ENCODE results near the gene CEP162. TPM values are rescaled to one million over a fixed set of nuclear protein-coding genes. Genes with fewer than 3 reads are reported as not detected.

CEP162 gene
- total RNA-seq, 3 donors from 2014 or later (not counting 1 experiment from before 2014, with no cell fraction given) = 11.2 to 14.6 (median 12.0) TPM

GRCh38 chr6:84222426-84222825 is 5.0 kb downstream of the CEP162 start:
- Mint-ChIP-seq H3K9me3 (no peaks in the 10 kb centered on the region), H3K27ac (no peak overlapping the region), H3K36me3 (no peaks in the 10 kb centered on the region), H3K27me3 (ENCODE audit: low read depth in 2 of 2) (no peaks in the 10 kb centered on the region), H3K4me1 (peaks cover 10 to 21% of the 10 kb centered on the region in 2 donors), H3K4me3 (no peak overlapping the region)
- no peak overlapping the region for H3K27ac ChIP-seq (ENCODE audit: low read length)
- no peak for ATAC-seq
- H3K36me3 ChIP-seq (ENCODE audit: control insufficient read depth, insufficient read depth, low read length) = no peaks in the 10 kb centered on the region
- intact Hi-C loops (cut with micrococcal nuclease) = no loop called here
- DNase-seq = no peak
- H3K4me1 ChIP-seq (ENCODE audit: control insufficient read depth, insufficient read depth, low read length) = peaks cover 8% of the 10 kb centered on the region
- TF ChIP-seq CTCF (IDR thresholded peaks at IDR 0.05) = no peak
- no peaks in the 10 kb centered on the region for H3K27me3 ChIP-seq (ENCODE audit: control insufficient read depth, insufficient read depth, low read length)
- WGBS (ENCODE audit: insufficient coverage) = 81% methylated on average over 4 of the region's 4 CpGs
- no peaks in the 10 kb centered on the region for H3K9me3 ChIP-seq (ENCODE audit: control insufficient read depth, insufficient read depth, low read length)
- H3K4me3 ChIP-seq (ENCODE audit: low read length) = no peak overlapping the region

- Histone ChIP-seq H3K27me3 (ENCODE audit: control insufficient read depth, insufficient read depth, low read length) (no peaks in the 10 kb centered on the region), H3K4me3 (ENCODE audit: low read length) (no peak overlapping the region), H3K27ac (ENCODE audit: low read length) (no peak overlapping the region), H3K9me3 (ENCODE audit: control insufficient read depth, insufficient read depth, low read length) (no peaks in the 10 kb centered on the region), H3K4me1 (ENCODE audit: control insufficient read depth, insufficient read depth, low read length) (no peaks in the 10 kb centered on the region), H3K36me3 (ENCODE audit: control insufficient read depth, insufficient read depth, low read length) (no peaks in the 10 kb centered on the region)
- Mint-ChIP-seq H3K4me1 (peaks cover 5 to 13% of the 10 kb centered on the region in 2 donors), H3K27me3 (ENCODE audit: low read depth in 2 of 2) (no peaks in the 10 kb centered on the region), H3K36me3 (no peaks in the 10 kb centered on the region), H3K9me3 (no peaks in the 10 kb centered on the region), H3K27ac (no peak overlapping the region), H3K4me3 (no peak overlapping the region)
- WGBS (ENCODE audit: insufficient coverage) = 95% methylated on average over 2 of the region's 3 CpGs
- intact Hi-C loops (cut with micrococcal nuclease) = loop anchor here (1.0 kb wide), 1 partner anchor 337 kb away; no protein-coding TSS in a partner anchor
- peak; percentile 46 for TF ChIP-seq CTCF (IDR thresholded peaks at IDR 0.05)
- ATAC-seq (no peak), DNase-seq (peak in 1 of 2 donors; percentile 43)
These were observed 6.5 kb downstream of the CEP162 start for GRCh38 chr6:84220809-84221409.

- intact Hi-C loops (cut with micrococcal nuclease) = no loop called here
- H3K36me3 Mint-ChIP-seq = no peaks in the 10 kb centered on the region
- WGBS (ENCODE audit: insufficient coverage) = 66% methylated on average over 3 of the region's 3 CpGs
These were observed 9.4 kb downstream of the CEP162 start for GRCh38 chr6:84218091-84218490.

More at GRCh38 chr6:84218091-84218490, 9.4 kb downstream of the CEP162 start:
- TF ChIP-seq CTCF (IDR thresholded peaks at IDR 0.05) = no peak
- Histone ChIP-seq H3K4me3 (ENCODE audit: low read length) (no peak overlapping the region), H3K4me1 (ENCODE audit: control insufficient read depth, insufficient read depth, low read length) (no peaks in the 10 kb centered on the region), H3K27me3 (ENCODE audit: control insufficient read depth, insufficient read depth, low read length) (no peaks in the 10 kb centered on the region), H3K27ac (ENCODE audit: low read length) (no peak overlapping the region), H3K36me3 (ENCODE audit: control insufficient read depth, insufficient read depth, low read length) (peaks cover 2% of the 10 kb centered on the region), H3K9me3 (ENCODE audit: control insufficient read depth, insufficient read depth, low read length) (no peaks in the 10 kb centered on the region)
- no peaks in the 10 kb centered on the region for H3K27me3 Mint-ChIP-seq (ENCODE audit: low read depth in 2 of 2)
- H3K4me3 Mint-ChIP-seq = no peak overlapping the region
- no peaks in the 10 kb centered on the region for H3K9me3 Mint-ChIP-seq
- ATAC-seq = no peak
- peaks cover 0 to 8% of the 10 kb centered on the region in 2 donors for H3K4me1 Mint-ChIP-seq
- H3K27ac Mint-ChIP-seq = no peak overlapping the region
- DNase-seq = no peak

Data from natural killer cell (primary cell).